DND-41 (cell line): ENCODE data around the gene ZNF253.

Experiments
- CTCF ChIP-seq: IDR thresholded peaks from 2 replicates; pipeline ENCODE4 v1.5.1; 2012; ENCODE audit warnings: borderline replicate concordance, low read length, moderate library complexity, mild to moderate bottlenecking; ENCODE audit not compliant: poor library complexity, severe bottlenecking; ENCODE audit errors: extremely low read depth
- EZH2 ChIP-seq: IDR thresholded peaks from 3 replicates; pipeline ENCODE4 v1.6.1; 2012; ENCODE audit warnings: borderline replicate concordance, low read depth, mild to moderate bottlenecking, moderate library complexity, low read length, inconsistent platforms; ENCODE audit not compliant: severe bottlenecking

- TF ChIP-seq CTCF (no peak), EZH2 (no peak)
Observed at GRCh38 chr19:19938449-19938848, 72.8 kb downstream of the ZNF253 start.
